Thoracic aorta (tissue), 2 donors: ENCODE data around the gene IKBKE. TPM values are rescaled to one million over a fixed set of nuclear protein-coding genes. Genes with fewer than 3 reads are reported as not detected.

Experiments used
- ATAC-seq: fragments of 150-250 bp; one replicate; pipeline ENCODE4 v1.8.0; 2017; ENCODE audit warnings: low read depth; ENCODE audit not compliant: insufficient number of reproducible peaks, low FRiP score
- DNase-seq: peaks from one replicate; pipeline ENCODE4 v3.0.0-alpha.2; 2020; ENCODE audit warnings: low spot score
- H3K27ac ChIP-seq, 2 donors: fragments of 200-600 bp; sonication (generic); 1 replicate in 1 of 2; 2 replicates in 1 of 2; pipeline ENCODE4 v1.5.1; 2016; ENCODE audit warnings: mild to moderate bottlenecking in 2 of 2, moderate library complexity in 2 of 2
- H3K27me3 ChIP-seq: fragments of 200-600 bp; sonication (generic); replicated peaks from 2 replicates; pipeline ENCODE4 v1.6.0; 2016; ENCODE audit warnings: mild to moderate bottlenecking; ENCODE audit not compliant: insufficient read depth
- H3K36me3 ChIP-seq: fragments of 200-600 bp; sonication (generic); one replicate; pipeline ENCODE4 v1.5.1; 2016
- H3K4me1 ChIP-seq, 2 donors: fragments of 200-600 bp; sonication (generic); 1 replicate in 1 of 2; 2 replicates in 1 of 2; pipeline versions ENCODE4 v1.5.1 to v1.6.0; 2016; ENCODE audit warnings: low read depth in 2 of 2, mild to moderate bottlenecking in 1 of 2; ENCODE audit not compliant: control insufficient read depth in 1 of 2
- H3K4me3 ChIP-seq: fragments of 200-600 bp; sonication (generic); 2 replicates; pipeline ENCODE4 v1.5.1; 2016; ENCODE audit warnings: mild to moderate bottlenecking
- H3K9me3 ChIP-seq: fragments of 200-600 bp; sonication (generic); 2 replicates; pipeline ENCODE4 v1.5.1; 2016
- total RNA-seq, 2 donors: library from RNA; depleted of rRNA; stranded (reverse); fragments of >200 nt; gene quantifications; one replicate each; pipeline versions ENCODE4 v1.1.0 to v1.2.3, GENCODE V29; 2016
- TF ChIP-seq, protein P1 (sequence below): fragments of 200-600 bp; sonication (generic); IDR thresholded peaks from one replicate; pipeline ENCODE4 v1.5.1; 2019; ENCODE audit warnings: antibody characterized with exemption

Gene IKBKE
- total RNA-seq, 2 donors from 2014 or later = 5.8 to 16.1 TPM

GRCh38 chr1:206512058-206512850, 42.0 kb downstream of the IKBKE start:
- DNase-seq = no peak
- Histone ChIP-seq H3K27me3 (no peaks in the 10 kb centered on the region), H3K4me3 (no peak overlapping the region), H3K9me3 (no peaks in the 10 kb centered on the region), H3K36me3 (no peaks in the 10 kb centered on the region), H3K27ac (peak overlapping the region in 1 of 2 donors; percentile 14), H3K4me1 (peaks cover 14 to 41% of the 10 kb centered on the region in 2 donors)
- TF ChIP-seq, protein P1, sequence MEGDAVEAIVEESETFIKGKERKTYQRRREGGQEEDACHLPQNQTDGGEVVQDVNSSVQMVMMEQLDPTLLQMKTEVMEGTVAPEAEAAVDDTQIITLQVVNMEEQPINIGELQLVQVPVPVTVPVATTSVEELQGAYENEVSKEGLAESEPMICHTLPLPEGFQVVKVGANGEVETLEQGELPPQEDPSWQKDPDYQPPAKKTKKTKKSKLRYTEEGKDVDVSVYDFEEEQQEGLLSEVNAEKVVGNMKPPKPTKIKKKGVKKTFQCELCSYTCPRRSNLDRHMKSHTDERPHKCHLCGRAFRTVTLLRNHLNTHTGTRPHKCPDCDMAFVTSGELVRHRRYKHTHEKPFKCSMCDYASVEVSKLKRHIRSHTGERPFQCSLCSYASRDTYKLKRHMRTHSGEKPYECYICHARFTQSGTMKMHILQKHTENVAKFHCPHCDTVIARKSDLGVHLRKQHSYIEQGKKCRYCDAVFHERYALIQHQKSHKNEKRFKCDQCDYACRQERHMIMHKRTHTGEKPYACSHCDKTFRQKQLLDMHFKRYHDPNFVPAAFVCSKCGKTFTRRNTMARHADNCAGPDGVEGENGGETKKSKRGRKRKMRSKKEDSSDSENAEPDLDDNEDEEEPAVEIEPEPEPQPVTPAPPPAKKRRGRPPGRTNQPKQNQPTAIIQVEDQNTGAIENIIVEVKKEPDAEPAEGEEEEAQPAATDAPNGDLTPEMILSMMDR = no peak
- no peak for ATAC-seq

GRCh38 chr1:206512851-206513180, 42.5 kb downstream of the IKBKE start:
- Histone ChIP-seq H3K27ac (peak overlapping the region in 1 of 2 donors; percentile 14), H3K9me3 (no peaks in the 10 kb centered on the region), H3K4me3 (peak overlapping the region; percentile 15), H3K4me1 (peaks cover 14 to 38% of the 10 kb centered on the region in 2 donors), H3K36me3 (no peaks in the 10 kb centered on the region), H3K27me3 (no peaks in the 10 kb centered on the region)
- TF ChIP-seq, protein P1 = no peak
- DNase-seq = no peak
- ATAC-seq = no peak

GRCh38 chr1:206513312-206514111, 43.2 kb downstream of the IKBKE start:
- Histone ChIP-seq H3K9me3 (no peaks in the 10 kb centered on the region), H3K27ac (peak overlapping the region in 1 of 2 donors; percentile 38), H3K4me3 (peak overlapping the region; percentile 15), H3K27me3 (no peaks in the 10 kb centered on the region), H3K4me1 (peaks cover 14 to 31% of the 10 kb centered on the region in 2 donors), H3K36me3 (no peaks in the 10 kb centered on the region)
- peak; percentile 44 for ATAC-seq
- TF ChIP-seq, protein P1 = no peak
- peak; percentile 72 for DNase-seq

DNA sequence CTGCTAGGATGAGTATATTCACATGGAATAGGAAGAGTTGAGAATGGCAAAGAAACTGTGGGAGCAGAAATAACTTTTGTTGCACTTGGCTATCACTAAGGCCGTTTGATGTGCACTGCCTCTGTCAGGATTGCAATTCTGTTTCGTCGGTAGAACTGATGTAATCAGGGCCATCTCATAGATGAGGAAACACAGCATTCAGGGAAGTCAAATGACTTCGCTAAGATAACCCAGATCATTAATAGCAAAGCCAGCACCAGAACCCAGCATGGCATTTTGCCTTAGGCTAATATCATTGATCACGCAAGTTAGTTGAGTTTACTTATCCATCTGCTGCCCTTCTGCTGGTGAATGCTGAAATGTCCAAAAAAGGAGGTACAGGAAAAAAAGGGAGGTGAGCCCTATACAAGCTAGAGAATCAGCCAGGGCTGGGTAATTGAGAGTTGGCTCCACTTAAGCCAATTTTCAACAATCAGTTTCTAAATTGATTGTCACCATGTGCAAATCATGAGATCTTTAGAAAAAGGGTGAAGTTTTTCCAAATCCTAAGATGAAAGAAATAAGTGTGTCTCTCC, 44.6 kb downstream of the IKBKE start:
- DNase-seq (no peak), ATAC-seq (no peak)
- Histone ChIP-seq H3K4me1 (peaks cover 10 to 20% of the 10 kb centered on the region in 2 donors), H3K9me3 (no peaks in the 10 kb centered on the region), H3K27ac (no peak overlapping the region), H3K27me3 (no peaks in the 10 kb centered on the region), H3K36me3 (no peaks in the 10 kb centered on the region), H3K4me3 (no peak overlapping the region)
- TF ChIP-seq, protein P1 = no peak

DNA sequence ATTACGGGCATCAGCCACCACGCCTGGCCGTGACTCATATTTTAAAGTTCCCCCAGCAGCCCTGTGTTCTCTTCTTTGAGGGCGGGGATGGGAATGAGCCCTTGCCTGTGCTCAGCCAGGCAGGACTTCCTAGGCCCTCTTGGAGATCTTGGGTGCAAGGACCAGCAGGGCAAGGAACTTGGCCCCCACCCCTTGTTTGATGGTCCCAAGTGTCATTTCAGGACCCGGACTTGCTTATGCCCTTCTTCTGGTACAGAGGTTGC, 46.4 kb downstream of the IKBKE start:
- DNase-seq (no peak), ATAC-seq (no peak)
- Histone ChIP-seq H3K4me3 (no peak overlapping the region), H3K27ac (no peak overlapping the region), H3K4me1 (peaks cover 10 to 20% of the 10 kb centered on the region in 2 donors), H3K9me3 (no peaks in the 10 kb centered on the region), H3K27me3 (no peaks in the 10 kb centered on the region), H3K36me3 (no peaks in the 10 kb centered on the region)
- TF ChIP-seq, protein P1 = no peak
